K562 (cell line): ENCODE data around the gene SETD4. TPM values are rescaled to one million over a fixed set of nuclear protein-coding genes. Genes with fewer than 3 reads are reported as not detected.
A peak's percentile ranks its signal among the peaks of the same experiment; 100 is the strongest.

Source experiments
- ATAC-seq: fragments of 200-7000 bp; cut with Tn5 transposase; 3 replicates; pipeline ENCODE4 v1.9.1; 2020; ENCODE audit warnings: moderate library complexity
- BruUV-seq: library from RNA; stranded (reverse); fragments of 400-500 nt; replicated peaks from 2 replicates; lab custom pipeline; 2021; lab: Mats Ljungman, UMichigan
- CTCF ChIA-PET: fragments of 300-600 bp; formaldehyde crosslinking; extraction: SDS; loops from one replicate; lab custom pipeline; 2021; ENCODE audit warnings: low intra/inter-chr PET ratio; lab: Yijun Ruan, JAX
- POLR2A ChIA-PET: fragments of 300-600, 350-650 bp; sonication (Branson Sonifier 250); formaldehyde crosslinking; extraction: SDS; loops from one replicate; lab custom pipeline; 2021; ENCODE audit warnings: antibody characterized with exemption, inconsistent platforms; lab: Yijun Ruan, JAX
- DNase-seq, 4 experiments: peaks; one replicate each; pipeline versions ENCODE4 v3.0.0 to v3.0.0-alpha.2; 2011 to 2018; ENCODE audit warnings: low spot score in 3 of 4, mixed read lengths in 3 of 4; ENCODE audit errors: extremely low read depth in 1 of 4
- FAIRE-seq: peaks from 2 replicates; lab custom pipeline; 2011; peaks lifted over from hg19 to GRCh38; lab: Jason Lieb, UNC
- H2AFZ ChIP-seq: 2 replicates; pipeline ENCODE4 v1.6.0; 2011; ENCODE audit warnings: low read depth, low read length, control low read depth, inconsistent platforms
- H3K27ac ChIP-seq: fragments of 200-600 bp; 3 replicates; pipeline ENCODE4 v1.8.0; 2011; ENCODE audit warnings: low read depth, mild to moderate bottlenecking, control low read depth, inconsistent platforms, low read length, moderate library complexity, mixed read lengths; ENCODE audit errors: extremely low read depth
- H3K27me3 ChIP-seq, 2 experiments: fragments of 300-600 bp in 1 of 2; 2 replicates in 1 of 2; 3 replicates in 1 of 2; pipeline versions ENCODE4 v1.6.0 to v1.8.0; 2011; ENCODE audit warnings: inconsistent platforms in 2 of 2, low read length in 2 of 2, mild to moderate bottlenecking in 1 of 2, mixed read lengths in 1 of 2, moderate library complexity in 1 of 2; ENCODE audit not compliant: control insufficient read depth in 2 of 2, insufficient read depth in 2 of 2
- H3K36me3 ChIP-seq: fragments of 300-600 bp; 3 replicates; pipeline ENCODE4 v1.8.0; 2011; ENCODE audit warnings: mild to moderate bottlenecking, low read length, inconsistent platforms; ENCODE audit not compliant: control insufficient read depth, insufficient read depth
- H3K4me1 ChIP-seq, 2 experiments: fragments of 200-600 bp in 1 of 2; replicated peaks in 1 of 2; 2 replicates in 1 of 2; 3 replicates in 1 of 2; pipeline versions ENCODE4 v1.5.1 to v1.8.0; 2011; ENCODE audit warnings: inconsistent platforms in 2 of 2, low read length in 2 of 2, mild to moderate bottlenecking in 1 of 2, mixed read lengths in 1 of 2, moderate library complexity in 1 of 2; ENCODE audit not compliant: control insufficient read depth in 2 of 2, insufficient read depth in 2 of 2
- H3K4me2 ChIP-seq: 2 replicates; pipeline ENCODE4 v1.6.1; 2011; ENCODE audit warnings: low read length, control low read depth, inconsistent platforms, mixed read lengths; ENCODE audit not compliant: insufficient read depth
- H3K4me3 ChIP-seq: fragments of 200-600 bp; sonication (generic), shearing (Covaris generic); 2 replicates; pipeline ENCODE4 v1.5.1; 2016; ENCODE audit warnings: control low read depth, inconsistent platforms
- H3K79me2 ChIP-seq: fragments of 200-600 bp; 3 replicates; pipeline ENCODE4 v1.8.0; 2011; ENCODE audit warnings: low read length, inconsistent platforms; ENCODE audit not compliant: control insufficient read depth, insufficient read depth
- H3K9ac ChIP-seq, 2 experiments: 2 replicates each; pipeline versions ENCODE4 v1.6.0 to v1.6.1; 2011; ENCODE audit warnings: low read depth in 2 of 2, low read length in 2 of 2, control low read depth in 1 of 2, inconsistent platforms in 1 of 2, mild to moderate bottlenecking in 1 of 2, mixed read lengths in 1 of 2; ENCODE audit not compliant: insufficient read depth in 1 of 2
- H3K9me1 ChIP-seq: one replicate; pipeline ENCODE4 v1.6.0; 2011; ENCODE audit warnings: inconsistent platforms, mild to moderate bottlenecking, low read length, moderate library complexity; ENCODE audit not compliant: control insufficient read depth, insufficient read depth
- H3K9me3 ChIP-seq: replicated peaks from 2 replicates; pipeline ENCODE4 v1.5.1; 2011; ENCODE audit warnings: low read depth, low read length, inconsistent platforms; ENCODE audit not compliant: control insufficient read depth, insufficient read depth
- H4K20me1 ChIP-seq: replicated peaks from 2 replicates; pipeline ENCODE4 v1.6.1; 2011; ENCODE audit warnings: low read length, inconsistent platforms, mixed read lengths; ENCODE audit not compliant: control insufficient read depth, insufficient read depth
- C11orf30 ChIP-seq: fragments of 450-650 bp; IDR thresholded peaks from 2 replicates; pipeline ENCODE4 v1.6.1; 2016; ENCODE audit warnings: low read depth, mild to moderate bottlenecking
- CEBPG ChIP-seq, 3 experiments: fragments of 200-800 bp in 1 of 3; sonication (Bioruptor generic) in 1 of 3; sonication (generic) in 1 of 3; formaldehyde crosslinking in 1 of 3; IDR thresholded peaks in 2 of 3; conservative IDR thresholded peaks in 1 of 3; 2 replicates each; pipeline versions ENCODE4 v1.6.1 to v1.8.0; 2016 to 2022; ENCODE audit warnings: missing compliant biosample characterization in 2 of 3, missing genetic modification characterization in 2 of 3, mild to moderate bottlenecking in 1 of 3, missing genetic modification reagents in 1 of 3
- CXXC5 ChIP-seq: fragments of 250-450 bp; sonication (Bioruptor Pico); IDR thresholded peaks from 2 replicates; pipeline ENCODE4 v1.8.0; 2022; ENCODE audit warnings: inconsistent platforms, mild to moderate bottlenecking, moderate library complexity
- ETV1 ChIP-seq: fragments of 450-650 bp; conservative IDR thresholded peaks from 2 replicates; pipeline ENCODE4 v1.6.1; 2016; ENCODE audit warnings: missing genetic modification characterization, control low read depth, low read depth, missing compliant biosample characterization
- GABPA ChIP-seq: fragments of 200-800 bp; sonication (Bioruptor generic); conservative IDR thresholded peaks from 2 replicates; pipeline ENCODE4 v1.6.1; 2016; ENCODE audit warnings: low read depth, missing genetic modification characterization, missing compliant biosample characterization
- HNRNPL ChIP-seq: fragments of 200-400 bp; formaldehyde crosslinking; IDR thresholded peaks from 2 replicates; pipeline ENCODE4 v1.6.1; 2017; ENCODE audit warnings: low read depth, mild to moderate bottlenecking, low read length
- MNT ChIP-seq, 2 experiments: fragments of 450-650 bp; conservative IDR thresholded peaks; 2 replicates each; pipeline ENCODE4 v1.6.1; 2017; ENCODE audit warnings: mild to moderate bottlenecking in 2 of 2, moderate library complexity in 2 of 2
- MTF1 ChIP-seq: fragments of 250-450 bp; sonication (Bioruptor Pico); IDR thresholded peaks from 2 replicates; pipeline ENCODE4 v1.9.0; 2021; ENCODE audit warnings: moderate library complexity, mild to moderate bottlenecking, inconsistent platforms, borderline replicate concordance
- NRF1 ChIP-seq, 2 experiments: fragments of 450-650 bp; IDR thresholded peaks in 1 of 2; conservative IDR thresholded peaks in 1 of 2; 2 replicates each; pipeline ENCODE4 v1.6.1; 2014; ENCODE audit warnings: mild to moderate bottlenecking in 2 of 2
- RBFOX2 ChIP-seq: fragments of 200-400 bp; formaldehyde crosslinking; IDR thresholded peaks from 2 replicates; pipeline ENCODE4 v1.6.1; 2017; ENCODE audit warnings: low read depth, mild to moderate bottlenecking, low read length, moderate library complexity
- RNF2 ChIP-seq: sonication (generic); IDR thresholded peaks from 2 replicates; pipeline ENCODE4 v1.6.1; 2016
- TAF9B ChIP-seq: fragments of 450-650 bp; IDR thresholded peaks from 2 replicates; pipeline ENCODE4 v1.6.1; 2018; ENCODE audit warnings: mild to moderate bottlenecking; ENCODE audit not compliant: partially characterized antibody
- VEZF1 ChIP-seq: fragments of 200-800 bp; sonication (Bioruptor generic); IDR thresholded peaks from 2 replicates; pipeline ENCODE4 v1.6.1; 2017; ENCODE audit warnings: missing genetic modification characterization, missing compliant biosample characterization
- ZBTB12 ChIP-seq: fragments of 250-450 bp; sonication (Bioruptor Pico); IDR thresholded peaks from 2 replicates; pipeline ENCODE4 v1.4.0; 2020
- ZNF197 ChIP-seq: fragments of 200-800 bp; sonication (Bioruptor generic); IDR thresholded peaks from 2 replicates; pipeline ENCODE4 v1.6.1; 2016; ENCODE audit warnings: low read depth, missing genetic modification characterization, missing compliant biosample characterization
- ZNF311 ChIP-seq: fragments of 250-450 bp; sonication (Bioruptor Pico); IDR thresholded peaks from 2 replicates; pipeline ENCODE4 v1.4.0; 2020; ENCODE audit warnings: mild to moderate bottlenecking, moderate library complexity
- ZNF707 ChIP-seq: fragments of 250-450 bp; sonication (Bioruptor Pico); conservative IDR thresholded peaks from 2 replicates; pipeline ENCODE4 v1.8.0; 2022; ENCODE audit warnings: inconsistent platforms, mild to moderate bottlenecking, moderate library complexity
- WGBS: fragments of 100-300 bp; shearing (Covaris generic); methylation state at CpG from one replicate; pipeline ENCODE4 v1.1.6; 2016; ENCODE audit warnings: low coverage, mixed read lengths; ENCODE audit not compliant: insufficient coverage; ENCODE audit errors: missing lambda C conversion rate; 5-methylcytosine and 5-hydroxymethylcytosine counted together
- in situ Hi-C: fragments of 300-500 bp; cut with MboI; formaldehyde crosslinking; loops from 4 replicates; pipeline ENCODE4 v1.15.0; 2018; ENCODE audit warnings: inconsistent platforms, mixed read lengths
- intact Hi-C: fragments of 100-400 bp; cut with micrococcal nuclease; formaldehyde crosslinking; loops from 2 replicates; pipeline ENCODE4 v1.14.2; 2022
- polyA plus RNA-seq, 8 experiments: library from polyadenylated mRNA; depleted of rRNA in 4 of 8; stranded (reverse) in 5 of 8; unstranded in 3 of 8; fragments of >200 nt; fragmentation: Nextera tagmentation in 2 of 8; fragmentation: Illumina TruSeq in 1 of 8; extraction: Ambion mirVana in 2 of 8; extraction: Trizol in 1 of 8; gene quantifications; 2 replicates each; pipeline versions ENCODE4 v1.2.1 to v1.2.3, GENCODE V29; 2011 to 2014; ENCODE audit warnings: inconsistent platforms in 1 of 8, missing spikeins in 1 of 8
- total RNA-seq, 7 experiments: library from RNA; depleted of rRNA in 6 of 7; stranded (reverse); fragments of >200 nt in 6 of 7; fragmentation: Illumina TruSeq in 2 of 7; extraction: Trizol in 2 of 7; gene quantifications; 2 replicates each; pipeline versions ENCODE4 v1.2.1 to v1.2.3, GENCODE V29; 2011 to 2021; ENCODE audit warnings: low replicate concordance in 1 of 7

The SETD4 gene
- total and polyA plus RNA-seq, 9 of the 15 experiments (the other 6 are each of a cell fraction or from before 2014, with no cell fraction given), result 16.1 to 51.3 (median 25.7) TPM

- 37% methylated on average over 13 of the region's 17 CpGs for WGBS
- ChIA-PET CTCF (no interaction called here), POLR2A (interaction anchor here (1.5 kb wide), 1 partner anchor 13 kb away, joined by 3 read pairs; no protein-coding TSS in a partner anchor)
- no peaks in the 10 kb centered on the region for H3K9me1 ChIP-seq
- in situ Hi-C loops, result no loop called here
- H4K20me1 ChIP-seq, result no peaks in the 10 kb centered on the region
- intact Hi-C loops, result no loop called here
- H3K36me3 ChIP-seq, result no peaks in the 10 kb centered on the region
- H3K4me3 ChIP-seq, result no peak overlapping the region
- peaks cover 0 to 8% of the 10 kb centered on the region in 2 experiments; a peak in 4 of 5 replicates for H3K4me1 ChIP-seq
- DNase-seq (peak in 3 of 4 experiments; percentile 17 to 42 (median 33)), ATAC-seq (peak; percentile 84), FAIRE-seq (no peak)
- 0 out of 3 replicates have a peak overlapping the region, but pooled peaks have one; percentile 14 for H3K27ac ChIP-seq
- peak overlapping the region in 1 of 2 experiments; percentile 12; a peak in 1 of 4 replicates for H3K9ac ChIP-seq
- peaks cover 12 to 27% of the 10 kb centered on the region in 2 experiments for H3K27me3 ChIP-seq
- peak overlapping the region; percentile 84 for H2AFZ ChIP-seq
- H3K9me3 ChIP-seq, result no peaks in the 10 kb centered on the region
- H3K4me2 ChIP-seq, result peak overlapping the region; percentile 64
- H3K79me2 ChIP-seq, result no peaks in the 10 kb centered on the region
- BruUV-seq, result no TSS peak
- TF ChIP-seq C11orf30, result peak; percentile 7; the same call in 1 of the 2 replicates
- 0 out of 4 replicates have a peak, but pooled peaks of 1 of the 2 experiments have one; percentile 10 for TF ChIP-seq NRF1 (conservative IDR thresholded peaks at IDR 0.05 in 1 of 2, IDR thresholded peaks at IDR 0.05 in 1 of 2)
- peak; percentile 47; the same call in 1 of the 2 replicates for TF ChIP-seq ZNF197
- no peak for TF ChIP-seq MTF1 (CRISPR knock-in tag)
- peak; percentile 50; the same call in 1 of the 2 replicates for TF ChIP-seq RNF2
- TF ChIP-seq VEZF1 (CRISPR knock-in tag), result peak; percentile 90
- no peak for TF ChIP-seq CEBPG (CRISPR knock-in tag; IDR thresholded peaks at IDR 0.05)
- TF ChIP-seq CEBPG (tag; conservative IDR thresholded peaks at IDR 0.05 in 1 of 2, IDR thresholded peaks at IDR 0.05 in 1 of 2), result peak in 1 of 2 experiments; percentile 11; a peak in 1 of 4 replicates
- no peak for TF ChIP-seq MNT (conservative IDR thresholded peaks at IDR 0.05)
- peak; percentile 74 for TF ChIP-seq ETV1 (tag)
- peak; percentile 55; the same call in 1 of the 2 replicates for TF ChIP-seq ZBTB12 (CRISPR knock-in tag)
- TF ChIP-seq HNRNPL, result no peak
- peak; percentile 17; the same call in 1 of the 2 replicates for TF ChIP-seq ZNF311
- TF ChIP-seq ZNF707 (CRISPR knock-in tag), result no peak
- peak; percentile 22 for TF ChIP-seq TAF9B
- peak; percentile 54 for TF ChIP-seq CXXC5 (CRISPR knock-in tag)
- 0 out of 2 replicates have a peak, but pooled peaks have one; percentile 36 for TF ChIP-seq RBFOX2
- peak; percentile 44; the same call in 1 of the 2 replicates for TF ChIP-seq GABPA
These were observed 55.3 kb downstream of the SETD4 start for GRCh38 chr21:36005018-36005417.
